ENCODE data around the gene LIPK. TPM values are rescaled to one million over a fixed set of nuclear protein-coding genes. Genes with fewer than 3 reads are reported as not detected.

Gene LIPK
- total RNA-seq, 1 experiment from 2014 or later, result not detected

- no peak for TF ChIP-seq ATF2 (CRISPR knock-in tag; IDR thresholded peaks at IDR 0.05; ENCODE audit: borderline replicate concordance, low read depth)
- no peak for TF ChIP-seq OVOL2 (CRISPR knock-in tag; IDR thresholded peaks at IDR 0.05; ENCODE audit: borderline replicate concordance)
- TF ChIP-seq CDX4 (CRISPR knock-in tag; IDR thresholded peaks at IDR 0.05; ENCODE audit: borderline replicate concordance), result no peak
- no peak for TF ChIP-seq SOX15 (CRISPR knock-in tag; IDR thresholded peaks at IDR 0.05)
- TF ChIP-seq GABPB1 (CRISPR knock-in tag; IDR thresholded peaks at IDR 0.05), result no peak
Observed at GRCh38 chr10:88715517-88715916, 9.5 kb downstream of the LIPK start (continued).

- ChIA-PET CTCF (interaction anchor here (0.6 kb wide), 1 partner anchor 355 kb away, joined by 3 read pairs; no protein-coding TSS in a partner anchor), POLR2A (interaction anchor here (0.5 kb wide), 1 partner anchor 165 kb away, joined by 3 read pairs; no protein-coding TSS in a partner anchor)
- Mint-ChIP-seq H3K27me3 (ENCODE audit: low read depth) (peaks cover 65% of the 10 kb centered on the region), H3K4me1 (no peaks in the 10 kb centered on the region), H3K4me3 (no peak overlapping the region), H3K27ac (no peak overlapping the region), H3K9me3 (no peaks in the 10 kb centered on the region), H3K36me3 (no peaks in the 10 kb centered on the region)
- ATAC-seq (no peak), DNase-seq (ENCODE audit: low spot score) (no peak)
- TF ChIP-seq STAT6 (CRISPR knock-in tag; conservative IDR thresholded peaks at IDR 0.05; ENCODE audit: low read depth) (no peak), SP1 (CRISPR knock-in tag; conservative IDR thresholded peaks at IDR 0.05) (no peak), JUN (CRISPR knock-in tag; IDR thresholded peaks at IDR 0.05) (no peak), E2F5 (CRISPR knock-in tag; IDR thresholded peaks at IDR 0.05) (no peak)
Observed at GRCh38 chr10:88721392-88721791, 15.3 kb downstream of the LIPK start.

GRCh38 chr10:88725798-88726197 is 19.7 kb downstream of the LIPK start:
- no peaks in the 10 kb centered on the region for H3K9me3 Mint-ChIP-seq
- H3K4me3 Mint-ChIP-seq, result no peak overlapping the region
- ChIA-PET POLR2A (no interaction called here), CTCF (no interaction called here)
- DNase-seq (ENCODE audit: low spot score) (no peak), ATAC-seq (no peak)
- TF ChIP-seq E2F1 (CRISPR knock-in tag; IDR thresholded peaks at IDR 0.05) (no peak), MLX (CRISPR knock-in tag; IDR thresholded peaks at IDR 0.05) (no peak), OVOL2 (CRISPR knock-in tag; IDR thresholded peaks at IDR 0.05; ENCODE audit: borderline replicate concordance) (no peak), ZNF532 (CRISPR knock-in tag; IDR thresholded peaks at IDR 0.05; ENCODE audit: borderline replicate concordance) (no peak), ATF6 (CRISPR knock-in tag; IDR thresholded peaks at IDR 0.05) (no peak), TEAD1 (CRISPR knock-in tag; IDR thresholded peaks at IDR 0.05) (no peak)
- H3K27me3 Mint-ChIP-seq (ENCODE audit: low read depth), result peaks cover 54% of the 10 kb centered on the region
- H3K4me1 Mint-ChIP-seq, result 0 out of 2 replicates have a peak, but pooled peaks cover under 1% of the 10 kb centered on the region
- no peaks in the 10 kb centered on the region for H3K36me3 Mint-ChIP-seq
- H3K27ac Mint-ChIP-seq, result no peak overlapping the region
